CD8-positive, alpha-beta memory T cell (primary cell): ENCODE measurements around the gene MYRIP. TPM values are rescaled to one million over a fixed set of nuclear protein-coding genes. Genes with fewer than 3 reads are reported as not detected.

Source experiments
- CTCF ChIA-PET: fragments of 350-600 bp; sonication (Branson Sonifier 250); formaldehyde crosslinking; loops from one replicate; lab custom pipeline; 2021; ENCODE audit warnings: antibody characterized with exemption; lab: Charles Lee
- POLR2A ChIA-PET: fragments of 350-600 bp; sonication (Branson Sonifier 250); formaldehyde crosslinking; loops from one replicate; lab custom pipeline; 2021; ENCODE audit warnings: antibody characterized with exemption; lab: Charles Lee
- DNase-seq, 5 donors: peaks; one replicate each; pipeline versions ENCODE4 v3.0.0 to v3.0.0-alpha.2; 2020 to 2022; ENCODE audit warnings: mixed read lengths in 1 of 5
- H3K27ac ChIP-seq: one replicate; pipeline ENCODE4 v1.7.0; 2013; ENCODE audit warnings: low read depth, mild to moderate bottlenecking, low read length, moderate library complexity
- H3K27me3 ChIP-seq: 2 replicates; pipeline ENCODE4 v1.7.0; 2013; ENCODE audit warnings: low read length, mild to moderate bottlenecking; ENCODE audit not compliant: insufficient read depth, poor library complexity, severe bottlenecking
- H3K36me3 ChIP-seq: 2 replicates; pipeline ENCODE4 v1.7.0; 2013; ENCODE audit warnings: mild to moderate bottlenecking, low read length, moderate library complexity; ENCODE audit not compliant: insufficient read depth
- H3K4me1 ChIP-seq: 2 replicates; pipeline ENCODE4 v1.7.0; 2013; ENCODE audit warnings: mild to moderate bottlenecking, low read length, moderate library complexity; ENCODE audit not compliant: insufficient read depth
- H3K4me3 ChIP-seq: 2 replicates; pipeline ENCODE4 v1.7.0; 2013; ENCODE audit warnings: mild to moderate bottlenecking, low read length
- H3K9me3 ChIP-seq: 2 replicates; pipeline ENCODE4 v1.7.0; 2013; ENCODE audit warnings: mild to moderate bottlenecking, low read length
- H3K27ac Mint-ChIP-seq, 8 donors: one replicate each; pipeline ENCODE4 v1.8.0; 2020 to 2021; ENCODE audit warnings: mixed read lengths in 8 of 8, mild to moderate bottlenecking in 6 of 8, inconsistent platforms in 3 of 8, moderate library complexity in 3 of 8
- H3K27me3 Mint-ChIP-seq, 2 donors: one replicate each; pipeline ENCODE4 v1.8.0; 2020 to 2021; ENCODE audit warnings: mixed read lengths in 2 of 2, mild to moderate bottlenecking in 1 of 2, moderate library complexity in 1 of 2
- H3K36me3 Mint-ChIP-seq, 3 donors: one replicate each; pipeline ENCODE4 v1.8.0; 2020 to 2021; ENCODE audit warnings: mixed read lengths in 3 of 3, inconsistent platforms in 1 of 3, mild to moderate bottlenecking in 1 of 3
- H3K4me1 Mint-ChIP-seq, 3 donors: one replicate each; pipeline ENCODE4 v1.8.0; 2020 to 2021; ENCODE audit warnings: mixed read lengths in 3 of 3, inconsistent platforms in 1 of 3, mild to moderate bottlenecking in 1 of 3
- H3K4me3 Mint-ChIP-seq, 7 donors: one replicate each; pipeline ENCODE4 v1.8.0; 2020 to 2021; ENCODE audit warnings: mixed read lengths in 7 of 7, mild to moderate bottlenecking in 6 of 7, moderate library complexity in 4 of 7, inconsistent platforms in 2 of 7
- H3K9me3 Mint-ChIP-seq, 5 donors: one replicate each; pipeline ENCODE4 v1.8.0; 2020 to 2022; ENCODE audit warnings: mixed read lengths in 5 of 5, mild to moderate bottlenecking in 3 of 5, moderate library complexity in 2 of 5, inconsistent platforms in 1 of 5
- polyA plus RNA-seq: library from polyadenylated mRNA; unstranded; fragments of 300-500 nt; fragmentation: Illumina TruSeq; gene quantifications from one replicate; pipeline ENCODE4 v1.2.3, GENCODE V29; 2021
- total RNA-seq, 2 experiments: library from RNA; stranded (reverse); gene quantifications; one replicate each; pipeline ENCODE4 v1.2.3, GENCODE V29; 2021

MYRIP gene
- total and polyA plus RNA-seq, 3 experiments from 2014 or later, result not detected

DNA sequence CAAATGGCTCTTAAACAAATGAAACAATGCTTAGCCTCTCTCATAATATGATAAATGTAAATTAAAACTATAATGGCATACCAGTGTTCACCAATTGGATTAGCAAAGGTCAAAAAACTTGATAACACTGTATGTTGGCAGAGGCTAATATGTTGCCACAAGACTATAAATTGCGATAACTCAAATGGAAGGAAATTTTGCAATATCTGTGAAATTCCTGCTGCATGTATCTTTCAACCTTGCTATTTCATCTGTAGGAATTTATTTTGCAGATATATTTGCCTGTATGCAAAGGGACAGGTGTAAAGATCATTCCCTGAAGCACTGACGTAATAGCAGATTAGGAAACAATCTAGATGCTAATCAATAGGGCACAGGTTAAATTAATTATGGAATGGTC, 308.7 kb downstream of the MYRIP start:
- CTCF ChIA-PET, result no interaction called here
- H3K4me3 ChIP-seq, result no peak overlapping the region
- no peak overlapping the region for H3K27ac Mint-ChIP-seq
- DNase-seq, result no peak
- H3K9me3 Mint-ChIP-seq, result no peaks in the 10 kb centered on the region
- no peak overlapping the region for H3K4me3 Mint-ChIP-seq
- no peaks in the 10 kb centered on the region for H3K9me3 ChIP-seq
- no peaks in the 10 kb centered on the region for H3K27me3 ChIP-seq
- H3K4me1 Mint-ChIP-seq, result no peaks in the 10 kb centered on the region
- no peaks in the 10 kb centered on the region for H3K36me3 Mint-ChIP-seq
- H3K27ac ChIP-seq, result no peak overlapping the region
- H3K36me3 ChIP-seq, result no peaks in the 10 kb centered on the region
- peaks cover 0 to 3% of the 10 kb centered on the region in 2 donors for H3K27me3 Mint-ChIP-seq
- no peaks in the 10 kb centered on the region for H3K4me1 ChIP-seq
- POLR2A ChIA-PET, result no interaction called here

DNA sequence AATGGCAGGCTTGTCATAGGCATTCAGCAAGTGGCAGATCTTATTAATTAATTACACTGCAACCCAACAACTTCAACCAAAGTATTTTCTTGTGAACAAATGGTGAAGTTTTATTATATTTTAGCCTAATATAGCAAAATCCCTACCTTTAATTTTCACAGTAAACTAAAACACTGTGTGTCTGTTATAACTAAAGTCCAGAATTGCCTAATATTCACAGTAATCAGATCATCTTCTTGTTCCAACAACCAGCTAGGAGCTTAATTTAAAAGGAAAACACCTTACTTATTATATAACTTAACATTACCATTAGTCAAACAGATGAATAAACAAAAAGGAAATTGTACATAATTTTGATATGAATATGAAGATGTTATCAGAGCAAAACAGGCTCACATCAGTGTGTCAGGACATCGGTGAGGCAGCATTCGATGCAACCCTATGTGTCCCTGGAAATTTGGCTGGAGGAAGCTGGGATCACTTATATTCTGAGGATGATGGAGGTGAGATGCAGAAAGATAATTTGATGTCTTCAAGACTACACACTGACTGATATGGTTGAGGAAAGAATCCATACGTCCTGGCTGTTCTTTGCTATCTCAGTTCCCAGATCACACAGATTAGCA, 310.8 kb downstream of the MYRIP start:
- H3K4me3 ChIP-seq, result no peak overlapping the region
- H3K4me1 ChIP-seq, result no peaks in the 10 kb centered on the region
- no peak overlapping the region for H3K27ac ChIP-seq
- Mint-ChIP-seq H3K27me3 (peaks cover 0 to 3% of the 10 kb centered on the region in 2 donors), H3K9me3 (no peaks in the 10 kb centered on the region), H3K4me3 (no peak overlapping the region), H3K36me3 (no peaks in the 10 kb centered on the region), H3K4me1 (no peaks in the 10 kb centered on the region), H3K27ac (no peak overlapping the region)
- no peaks in the 10 kb centered on the region for H3K36me3 ChIP-seq
- H3K9me3 ChIP-seq, result no peaks in the 10 kb centered on the region
- CTCF ChIA-PET, result interaction anchor here (1.2 kb wide), 1 partner anchor 8 kb away, joined by 3 read pairs; no protein-coding TSS in a partner anchor
- POLR2A ChIA-PET, result no interaction called here
- no peak for DNase-seq
- no peaks in the 10 kb centered on the region for H3K27me3 ChIP-seq

DNA sequence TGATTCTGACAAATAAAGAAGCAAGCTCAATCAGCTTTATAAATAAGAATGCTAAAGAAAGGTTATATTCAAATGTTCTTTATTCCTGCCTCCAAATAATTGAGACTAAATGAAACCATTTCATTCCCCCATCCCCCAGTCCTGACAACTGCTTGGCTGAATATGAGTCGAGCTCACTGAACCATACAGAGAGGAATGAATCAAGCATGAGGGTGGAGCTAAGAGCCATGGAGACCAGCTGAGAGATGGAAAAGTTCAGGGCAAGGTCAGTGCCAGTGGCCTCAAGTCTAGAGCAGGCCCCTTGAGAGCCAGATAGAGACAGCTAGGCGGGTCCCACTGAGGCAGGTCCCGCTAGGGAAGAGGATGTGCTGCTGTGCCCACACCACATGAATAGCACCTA, 311.4 kb downstream of the MYRIP start:
- no peaks in the 10 kb centered on the region for H3K27me3 ChIP-seq
- Mint-ChIP-seq H3K36me3 (no peaks in the 10 kb centered on the region), H3K27me3 (peaks cover 0 to 3% of the 10 kb centered on the region in 2 donors), H3K4me3 (no peak overlapping the region), H3K27ac (no peak overlapping the region), H3K4me1 (no peaks in the 10 kb centered on the region), H3K9me3 (no peaks in the 10 kb centered on the region)
- ChIA-PET POLR2A (no interaction called here), CTCF (interaction anchor here (1.2 kb wide), 1 partner anchor 9 kb away, joined by 3 read pairs; no protein-coding TSS in a partner anchor)
- DNase-seq, result no peak
- H3K4me1 ChIP-seq, result no peaks in the 10 kb centered on the region
- H3K36me3 ChIP-seq, result no peaks in the 10 kb centered on the region
- no peak overlapping the region for H3K27ac ChIP-seq
- no peak overlapping the region for H3K4me3 ChIP-seq
- H3K9me3 ChIP-seq, result no peaks in the 10 kb centered on the region

DNA sequence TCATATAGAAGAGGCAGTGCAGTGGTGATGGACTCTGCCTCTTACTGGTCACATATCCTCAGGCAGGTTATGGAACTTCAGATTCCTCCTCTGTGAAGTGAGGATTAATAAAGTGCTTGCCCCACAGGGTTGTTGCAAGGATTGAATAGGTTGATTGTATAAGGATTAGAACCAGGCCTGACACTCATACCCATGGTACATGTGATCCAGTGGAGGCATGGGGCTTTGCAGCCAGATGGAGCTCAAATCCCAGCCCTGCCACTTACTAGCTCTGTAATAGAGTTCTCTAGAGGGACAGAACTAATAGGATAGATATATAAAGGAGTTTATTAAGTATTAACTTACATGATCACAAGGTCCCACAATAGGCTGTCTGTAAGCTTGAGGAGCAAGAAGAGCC, 315.5 kb downstream of the MYRIP start:
- no peak overlapping the region for H3K27ac ChIP-seq
- H3K27me3 ChIP-seq, result no peaks in the 10 kb centered on the region
- H3K9me3 ChIP-seq, result no peaks in the 10 kb centered on the region
- Mint-ChIP-seq H3K27me3 (no peaks in the 10 kb centered on the region), H3K36me3 (no peaks in the 10 kb centered on the region), H3K9me3 (no peaks in the 10 kb centered on the region), H3K4me1 (no peaks in the 10 kb centered on the region), H3K27ac (no peak overlapping the region), H3K4me3 (peak overlapping the region in 1 of 7 donors; percentile 12)
- H3K36me3 ChIP-seq, result no peaks in the 10 kb centered on the region
- POLR2A ChIA-PET, result no interaction called here
- no peak overlapping the region for H3K4me3 ChIP-seq
- no peaks in the 10 kb centered on the region for H3K4me1 ChIP-seq
- DNase-seq, result no peak
- CTCF ChIA-PET, result no interaction called here

DNA sequence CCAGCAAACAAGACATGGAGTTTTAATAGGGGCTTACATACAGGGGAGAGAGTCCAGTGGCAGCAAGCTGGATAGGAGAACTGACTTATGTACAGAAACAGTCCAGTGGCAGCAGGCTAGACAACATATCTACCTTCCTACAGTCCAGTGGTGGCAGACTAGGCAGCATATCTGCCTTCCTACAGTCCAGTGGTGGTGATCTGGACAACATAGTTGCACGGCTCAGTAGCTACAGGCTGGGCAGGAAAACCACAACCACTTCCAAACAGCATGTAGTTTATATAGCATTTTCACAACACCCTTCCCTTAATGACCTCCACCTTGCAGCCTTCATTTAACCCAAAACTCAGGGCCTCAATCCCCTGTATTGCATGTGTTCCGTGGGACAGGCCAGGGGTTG, 318.8 kb downstream of the MYRIP start:
- Histone ChIP-seq H3K27me3 (no peaks in the 10 kb centered on the region), H3K4me3 (no peak overlapping the region), H3K4me1 (no peaks in the 10 kb centered on the region), H3K27ac (no peak overlapping the region), H3K9me3 (no peaks in the 10 kb centered on the region), H3K36me3 (no peaks in the 10 kb centered on the region)
- DNase-seq, result no peak
- ChIA-PET CTCF (no interaction called here), POLR2A (no interaction called here)
- Mint-ChIP-seq H3K36me3 (peaks cover 0 to 2% (median 0%) of the 10 kb centered on the region in 3 donors), H3K9me3 (peaks cover 0 to 5% (median 0%) of the 10 kb centered on the region in 5 donors), H3K27ac (no peak overlapping the region), H3K27me3 (peaks cover 0 to 4% of the 10 kb centered on the region in 2 donors), H3K4me3 (no peak overlapping the region), H3K4me1 (no peaks in the 10 kb centered on the region)

DNA sequence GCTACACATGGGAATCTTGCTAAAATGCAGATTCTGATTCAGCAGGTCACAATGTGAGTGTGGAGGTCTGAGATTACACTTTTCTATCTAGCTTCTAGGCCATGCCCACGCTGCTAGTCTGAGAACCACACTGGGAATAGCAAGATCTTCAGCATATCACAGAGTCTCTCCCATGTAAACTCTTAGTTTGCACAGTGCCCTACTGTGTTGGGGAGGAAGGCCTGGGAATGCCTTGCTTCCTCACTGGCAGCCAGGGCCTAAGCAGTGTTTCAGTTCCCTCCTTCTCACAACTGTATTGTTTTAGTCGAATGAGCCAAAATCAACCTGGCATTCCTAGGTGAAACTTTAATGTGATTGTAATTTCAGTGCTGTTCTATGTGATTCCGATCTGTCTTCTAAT, 320.1 kb downstream of the MYRIP start:
- peaks cover 0 to 10% (median 1%) of the 10 kb centered on the region in 5 donors for H3K9me3 Mint-ChIP-seq
- no peak for DNase-seq
- peaks cover 0 to 8% of the 10 kb centered on the region in 2 donors for H3K27me3 Mint-ChIP-seq
- H3K27me3 ChIP-seq, result no peaks in the 10 kb centered on the region
- no peaks in the 10 kb centered on the region for H3K4me1 ChIP-seq
- POLR2A ChIA-PET, result no interaction called here
- no peak overlapping the region for H3K4me3 ChIP-seq
- no peaks in the 10 kb centered on the region for H3K36me3 ChIP-seq
- no peak overlapping the region for H3K27ac Mint-ChIP-seq
- H3K4me3 Mint-ChIP-seq, result no peak overlapping the region
- CTCF ChIA-PET, result interaction anchor here (0.7 kb wide), 1 partner anchor 53 kb away, joined by 3 read pairs; no protein-coding TSS in a partner anchor
- no peak overlapping the region for H3K27ac ChIP-seq
- peaks cover 0 to 4% (median 2%) of the 10 kb centered on the region in 3 donors for H3K36me3 Mint-ChIP-seq
- no peaks in the 10 kb centered on the region for H3K4me1 Mint-ChIP-seq
- no peaks in the 10 kb centered on the region for H3K9me3 ChIP-seq

DNA sequence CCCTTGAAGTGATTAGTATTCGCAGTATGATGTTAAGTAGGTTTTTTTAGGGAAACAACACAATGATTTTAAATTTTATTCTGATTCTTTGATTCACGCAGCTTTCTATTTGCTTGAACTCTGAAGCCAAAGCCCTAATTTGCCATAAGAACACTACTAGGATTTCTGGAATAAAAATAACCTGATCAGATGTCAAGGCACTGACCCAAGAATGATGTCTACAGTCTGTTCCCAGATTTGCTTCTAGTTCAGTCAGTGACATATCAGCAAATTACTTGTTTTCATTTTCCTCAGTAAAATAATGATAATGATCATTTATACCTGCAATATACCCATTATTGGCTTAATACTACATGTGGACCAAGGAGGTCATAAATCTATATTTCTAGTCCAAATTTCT, 320.6 kb downstream of the MYRIP start:
- H3K27me3 Mint-ChIP-seq, result peaks cover under 1 to 8% of the 10 kb centered on the region in 2 donors
- H3K4me1 Mint-ChIP-seq, result no peaks in the 10 kb centered on the region
- Histone ChIP-seq H3K27me3 (no peaks in the 10 kb centered on the region), H3K9me3 (no peaks in the 10 kb centered on the region), H3K4me1 (no peaks in the 10 kb centered on the region), H3K36me3 (no peaks in the 10 kb centered on the region), H3K4me3 (no peak overlapping the region), H3K27ac (no peak overlapping the region)
- CTCF ChIA-PET, result no interaction called here
- peaks cover 0 to 10% (median 1%) of the 10 kb centered on the region in 5 donors for H3K9me3 Mint-ChIP-seq
- POLR2A ChIA-PET, result no interaction called here
- H3K36me3 Mint-ChIP-seq, result peaks cover 0 to 4% (median 2%) of the 10 kb centered on the region in 3 donors
- DNase-seq, result no peak
- H3K4me3 Mint-ChIP-seq, result no peak overlapping the region
- no peak overlapping the region for H3K27ac Mint-ChIP-seq

DNA sequence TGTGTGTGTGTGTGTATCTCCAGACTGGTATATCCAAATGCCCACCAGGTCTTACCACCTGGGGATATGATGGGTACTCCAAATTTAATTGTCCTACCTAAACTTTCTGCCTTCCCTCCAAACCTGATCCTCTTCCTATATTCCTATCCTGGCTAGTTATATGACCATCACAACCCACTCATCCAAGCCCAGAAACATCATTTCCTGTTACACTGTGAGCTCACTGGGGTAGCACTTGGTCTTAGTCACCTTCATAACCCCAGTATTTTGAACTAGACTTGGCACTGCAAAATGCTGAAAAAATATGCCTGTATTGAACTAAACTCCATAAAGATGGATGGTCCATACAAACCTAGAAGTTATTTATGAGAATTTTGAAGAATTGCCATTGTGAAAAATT, 321.3 kb downstream of the MYRIP start:
- H3K9me3 Mint-ChIP-seq, result peaks cover 0 to 10% (median 2%) of the 10 kb centered on the region in 5 donors
- Histone ChIP-seq H3K9me3 (no peaks in the 10 kb centered on the region), H3K4me1 (no peaks in the 10 kb centered on the region), H3K27me3 (no peaks in the 10 kb centered on the region), H3K36me3 (no peaks in the 10 kb centered on the region), H3K27ac (no peak overlapping the region), H3K4me3 (no peak overlapping the region)
- H3K4me1 Mint-ChIP-seq, result no peaks in the 10 kb centered on the region
- no peak overlapping the region for H3K27ac Mint-ChIP-seq
- peaks cover 0 to 4% (median 3%) of the 10 kb centered on the region in 3 donors for H3K36me3 Mint-ChIP-seq
- ChIA-PET POLR2A (no interaction called here), CTCF (no interaction called here)
- no peak overlapping the region for H3K4me3 Mint-ChIP-seq
- peaks cover 2 to 8% of the 10 kb centered on the region in 2 donors for H3K27me3 Mint-ChIP-seq
- no peak for DNase-seq
